Retinal pigment epithelial cell (primary cell): Measurements from ENCODE around the gene SNCG.
"Not testable (repeated sequence)": the region's sequence is repeated elsewhere in the genome, so short reads cannot be mapped to it uniquely, and the experiment has no call there.

Experiments
- DNase-seq: peaks from one replicate; pipeline ENCODE4 v3.0.0-alpha.2; 2010; ENCODE audit warnings: low read depth
- H3K4me3 ChIP-seq: 2 replicates; pipeline ENCODE4 v1.5.1; 2011; ENCODE audit warnings: mild to moderate bottlenecking, low read length, control low read depth, moderate library complexity
- TF ChIP-seq, protein P1 (sequence below): conservative IDR thresholded peaks from 2 replicates; pipeline ENCODE4 v1.5.1; 2011; ENCODE audit warnings: low read depth, low read length, control low read depth, inconsistent platforms

SNCG gene

DNA sequence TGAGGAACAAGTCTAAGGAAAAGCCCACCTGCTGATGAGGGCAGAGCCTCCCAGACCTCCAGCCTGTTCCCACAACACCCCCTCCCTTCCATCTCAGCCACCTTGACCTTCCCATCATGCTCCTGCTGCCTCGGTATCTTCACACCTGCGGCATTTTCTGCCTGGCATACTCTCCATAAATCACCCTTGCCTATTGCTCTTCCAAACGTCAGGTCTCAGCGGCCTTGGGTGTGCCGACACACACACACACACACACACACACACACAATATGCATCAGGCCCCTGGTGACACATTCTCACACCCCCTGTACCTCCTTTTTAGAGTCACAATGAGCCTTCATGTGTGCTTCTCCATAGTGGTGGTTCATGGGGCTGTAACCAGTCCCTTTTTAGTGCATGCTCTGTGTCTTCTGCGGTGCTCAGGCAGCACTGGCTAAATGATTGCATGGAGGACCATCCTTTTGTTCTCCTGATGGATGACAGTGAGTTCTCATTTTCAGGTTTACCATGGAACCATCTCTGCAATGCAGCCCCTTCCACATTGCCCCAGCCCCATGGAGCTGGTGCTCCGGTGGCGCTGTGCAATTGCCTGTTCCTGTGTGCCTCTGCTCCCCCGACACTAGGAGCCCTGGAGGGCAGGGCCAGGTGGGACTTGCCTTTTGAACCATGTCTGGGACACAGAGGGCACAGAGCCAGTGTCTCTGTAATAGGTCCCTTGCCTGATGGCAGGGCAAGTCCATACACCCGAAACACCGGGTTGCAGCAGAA, 14.4 kb downstream of the SNCG start:
- no peak for DNase-seq
- TF ChIP-seq, protein P1, sequence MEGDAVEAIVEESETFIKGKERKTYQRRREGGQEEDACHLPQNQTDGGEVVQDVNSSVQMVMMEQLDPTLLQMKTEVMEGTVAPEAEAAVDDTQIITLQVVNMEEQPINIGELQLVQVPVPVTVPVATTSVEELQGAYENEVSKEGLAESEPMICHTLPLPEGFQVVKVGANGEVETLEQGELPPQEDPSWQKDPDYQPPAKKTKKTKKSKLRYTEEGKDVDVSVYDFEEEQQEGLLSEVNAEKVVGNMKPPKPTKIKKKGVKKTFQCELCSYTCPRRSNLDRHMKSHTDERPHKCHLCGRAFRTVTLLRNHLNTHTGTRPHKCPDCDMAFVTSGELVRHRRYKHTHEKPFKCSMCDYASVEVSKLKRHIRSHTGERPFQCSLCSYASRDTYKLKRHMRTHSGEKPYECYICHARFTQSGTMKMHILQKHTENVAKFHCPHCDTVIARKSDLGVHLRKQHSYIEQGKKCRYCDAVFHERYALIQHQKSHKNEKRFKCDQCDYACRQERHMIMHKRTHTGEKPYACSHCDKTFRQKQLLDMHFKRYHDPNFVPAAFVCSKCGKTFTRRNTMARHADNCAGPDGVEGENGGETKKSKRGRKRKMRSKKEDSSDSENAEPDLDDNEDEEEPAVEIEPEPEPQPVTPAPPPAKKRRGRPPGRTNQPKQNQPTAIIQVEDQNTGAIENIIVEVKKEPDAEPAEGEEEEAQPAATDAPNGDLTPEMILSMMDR: no peak
- H3K4me3 ChIP-seq: no peak overlapping the region

DNA sequence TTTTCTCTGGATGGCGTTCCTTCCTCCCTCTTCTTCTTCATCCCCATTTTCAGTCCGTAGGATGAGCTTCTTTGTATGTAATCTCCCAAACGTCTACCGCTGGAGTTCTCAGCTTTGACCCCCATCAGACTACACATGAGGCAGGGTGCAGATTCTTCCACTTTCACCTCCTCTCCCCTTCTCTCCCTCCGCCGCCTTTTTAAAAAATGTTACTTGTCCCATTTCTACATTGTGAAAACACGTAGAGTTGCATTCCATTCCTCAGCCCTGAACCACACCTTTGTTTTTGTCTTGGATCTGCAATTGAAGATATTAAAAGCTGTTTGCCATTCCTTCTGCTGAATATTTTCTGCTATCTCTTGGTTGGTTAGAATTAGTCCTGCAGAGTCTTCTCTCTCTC, 16.1 kb downstream of the SNCG start:
- no peak for DNase-seq
- H3K4me3 ChIP-seq: no peak overlapping the region
- TF ChIP-seq, protein P1: no peak

- TF ChIP-seq, protein P1: no peak
- no peak overlapping the region for H3K4me3 ChIP-seq
- DNase-seq: no peak
Observed at GRCh38 chr10:86976362-86977056, 18.1 kb downstream of the SNCG start.

DNA sequence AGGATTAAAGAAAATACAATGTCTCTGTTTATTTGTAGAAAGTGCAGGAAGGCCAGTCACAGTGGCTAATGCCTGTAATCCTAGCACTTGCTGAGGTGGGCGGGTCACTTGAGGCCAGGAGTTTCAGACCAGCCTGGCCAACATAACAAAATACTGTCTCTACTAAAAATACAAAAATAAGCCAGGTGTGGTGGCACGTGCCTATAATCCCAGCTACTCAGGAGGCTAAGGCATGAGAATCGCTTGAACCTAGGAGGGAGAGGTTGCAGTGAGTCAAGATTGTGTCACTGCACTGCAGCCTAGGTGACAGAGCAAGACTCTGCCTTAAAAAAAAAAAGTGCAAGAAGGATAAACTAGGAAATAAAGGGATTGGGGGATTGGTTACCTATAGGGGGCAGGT, 20.1 kb downstream of the SNCG start:
- not testable (repeated sequence) for H3K4me3 ChIP-seq, DNase-seq

- TF ChIP-seq, protein P1: no peak
- DNase-seq: no peak
- H3K4me3 ChIP-seq: no peak overlapping the region
Observed at GRCh38 chr10:86979296-86979818, 21.0 kb downstream of the SNCG start.

DNA sequence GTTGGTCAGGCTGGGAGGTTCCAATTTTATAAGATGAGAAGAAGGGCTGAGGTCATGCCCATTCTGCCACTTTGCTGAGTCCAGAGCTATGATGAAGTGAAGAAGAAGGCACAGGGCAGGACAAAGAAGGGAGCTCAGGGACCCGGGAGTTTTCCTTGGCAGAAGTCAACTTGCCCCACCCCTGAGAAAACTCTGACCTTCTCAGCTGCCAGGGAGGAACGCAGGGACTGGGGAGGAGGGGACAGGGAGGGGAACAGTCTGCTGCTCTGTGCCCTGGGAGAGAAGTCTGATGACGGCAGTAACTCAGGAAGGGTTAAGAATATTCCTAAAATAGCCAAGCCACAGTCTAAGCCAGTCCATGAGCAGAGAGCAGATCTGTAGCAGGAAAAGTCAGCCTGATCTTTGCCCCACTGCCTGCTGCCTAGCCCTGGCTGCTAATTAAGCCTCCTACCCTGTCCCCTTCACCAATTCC, 21.6 kb downstream of the SNCG start:
- TF ChIP-seq, protein P1: no peak
- no peak for DNase-seq
- H3K4me3 ChIP-seq: no peak overlapping the region

- DNase-seq, H3K4me3 ChIP-seq: not testable (repeated sequence)
Observed at GRCh38 chr10:86981020-86981419, 22.6 kb downstream of the SNCG start.

- no peak for DNase-seq
- TF ChIP-seq, protein P1: no peak
- H3K4me3 ChIP-seq: no peak overlapping the region
Observed at GRCh38 chr10:86981716-86982115, 23.3 kb downstream of the SNCG start.

DNA sequence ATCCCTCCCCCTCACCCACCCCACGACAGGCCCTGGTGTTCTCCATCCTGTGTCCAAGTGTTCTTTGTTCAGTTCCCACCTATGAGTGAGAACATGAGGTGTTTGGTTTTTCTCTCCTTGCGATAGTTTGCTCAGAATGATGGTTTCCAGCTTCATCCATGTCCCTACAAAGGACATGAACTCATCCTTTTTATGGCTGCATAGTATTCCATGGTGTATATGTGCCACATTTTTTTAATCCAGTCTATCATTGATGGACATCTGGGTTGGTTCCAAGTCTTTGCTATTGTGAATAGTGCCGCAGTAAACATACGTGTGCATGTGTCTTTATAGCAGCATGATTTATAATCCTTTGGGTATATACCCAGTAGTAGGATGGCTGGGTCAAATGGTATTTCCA, 26.1 kb downstream of the SNCG start:
- DNase-seq, H3K4me3 ChIP-seq: not testable (repeated sequence)
